Fibroblast of gingiva (primary cell): ENCODE results near the gene TIGD6.
"Not testable (repeated sequence)": the region's sequence is repeated elsewhere in the genome, so short reads cannot be mapped to it uniquely, and the experiment has no call there.

ENCODE experiments used
- DNase-seq: peaks from one replicate; pipeline ENCODE4 v3.0.0-alpha.2; 2011; ENCODE audit warnings: low read depth

TIGD6 gene

GRCh38 chr5:149969181-149969930, 31.1 kb downstream of the TIGD6 start:
- DNase-seq = no peak

DNA sequence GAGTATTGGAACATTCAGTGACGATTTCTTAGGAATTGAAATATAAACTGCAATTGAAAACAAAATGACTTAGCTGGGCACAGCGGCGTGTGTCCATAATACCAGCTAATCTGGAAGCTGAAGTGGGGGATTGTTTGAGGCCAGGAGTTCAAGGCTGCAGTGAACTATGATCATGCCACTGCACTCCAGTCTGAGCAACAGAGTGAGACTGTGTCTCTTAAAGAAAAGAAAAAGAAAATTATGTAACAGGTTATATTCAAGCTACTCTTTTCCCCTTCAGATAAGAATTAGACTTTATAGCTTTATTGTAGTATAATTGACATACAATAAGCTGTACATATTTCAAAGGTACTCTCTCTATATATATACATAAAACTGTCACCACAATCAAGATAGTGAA, 33.5 kb downstream of the TIGD6 start:
- DNase-seq = no peak

- DNase-seq = no peak
These were observed 36.7 kb downstream of the TIGD6 start for GRCh38 chr5:149963729-149964128.

- no peak for DNase-seq
These were observed 37.7 kb downstream of the TIGD6 start for GRCh38 chr5:149962601-149963300.

- DNase-seq = peak; percentile 52
These were observed 38.5 kb downstream of the TIGD6 start for GRCh38 chr5:149961957-149962409.

DNA sequence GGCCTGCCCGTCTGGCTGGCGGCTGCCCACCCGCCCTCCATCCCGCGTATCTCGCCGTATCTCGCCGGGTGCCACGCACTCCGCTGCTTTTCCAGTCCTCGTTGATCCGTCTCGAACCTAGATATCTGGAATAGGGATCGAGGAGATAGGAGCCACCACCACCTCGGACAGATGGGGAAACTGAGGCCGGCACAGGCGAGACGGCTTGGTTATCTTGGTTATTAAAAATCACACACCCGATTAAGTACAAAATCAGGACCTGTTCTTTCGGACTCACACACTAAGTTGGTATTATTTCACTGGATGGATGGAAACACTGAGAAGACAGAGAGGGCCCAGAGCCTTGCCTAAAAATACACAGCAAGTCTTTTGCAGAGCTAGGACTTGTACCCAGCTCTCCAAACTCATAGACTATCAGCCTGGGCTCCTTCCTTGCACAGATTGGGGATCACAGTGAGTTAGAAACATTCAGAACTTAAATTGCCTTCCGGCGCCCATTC, 39.2 kb downstream of the TIGD6 start:
- no peak for DNase-seq

DNA sequence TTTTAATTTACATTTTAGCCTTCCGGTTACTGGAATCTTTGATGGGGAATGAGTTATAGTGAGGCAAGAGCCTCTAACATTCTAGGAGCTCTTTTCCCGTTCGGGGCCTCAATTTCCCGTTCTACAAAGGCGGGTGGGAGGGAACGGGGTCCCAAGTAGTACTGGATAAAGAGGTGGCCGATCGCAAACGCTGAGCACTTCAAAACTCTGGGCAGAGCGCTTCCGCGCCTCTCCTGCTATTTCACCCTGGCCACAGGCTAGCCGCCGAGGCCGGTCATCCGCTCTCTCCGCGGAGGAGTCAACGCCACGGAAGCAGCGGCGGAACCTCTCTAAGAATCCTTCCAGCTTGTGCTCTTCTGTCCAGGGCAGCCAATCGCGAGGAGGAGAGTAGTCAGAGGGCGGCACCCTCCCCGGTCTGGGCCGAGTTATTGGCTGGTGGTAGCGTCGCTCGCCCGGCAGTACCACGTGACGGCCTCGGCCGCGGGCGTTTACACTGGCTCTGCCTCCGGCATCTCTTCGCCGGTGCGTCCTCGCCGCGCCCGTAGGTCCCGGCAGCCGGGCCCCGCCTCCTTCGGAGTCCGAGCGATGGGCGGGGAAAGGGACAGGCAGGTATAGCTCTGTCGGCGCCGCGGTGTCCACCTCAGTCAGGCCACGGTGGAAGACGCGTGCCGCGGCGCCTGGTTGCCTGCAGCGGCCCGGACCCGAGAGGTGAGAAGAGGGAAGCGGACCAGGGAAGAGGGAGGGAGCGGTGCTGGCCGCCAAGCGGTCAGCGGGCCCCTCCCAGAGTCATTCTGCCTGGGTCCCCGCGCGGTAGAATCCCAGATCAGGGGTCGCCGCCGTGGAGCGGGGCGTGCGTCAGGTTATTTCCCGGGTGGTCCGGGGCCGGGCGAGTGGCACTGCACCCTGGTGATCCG, 39.9 kb downstream of the TIGD6 start, which contains the start of gene SLC26A2:
TSS of gene SLC26A2 (plus strand) at position 487 of the 914 bp plus-strand sequence. CDS start 16,895 bp downstream, outside the sequence.
- DNase-seq = peak; percentile 98

DNA sequence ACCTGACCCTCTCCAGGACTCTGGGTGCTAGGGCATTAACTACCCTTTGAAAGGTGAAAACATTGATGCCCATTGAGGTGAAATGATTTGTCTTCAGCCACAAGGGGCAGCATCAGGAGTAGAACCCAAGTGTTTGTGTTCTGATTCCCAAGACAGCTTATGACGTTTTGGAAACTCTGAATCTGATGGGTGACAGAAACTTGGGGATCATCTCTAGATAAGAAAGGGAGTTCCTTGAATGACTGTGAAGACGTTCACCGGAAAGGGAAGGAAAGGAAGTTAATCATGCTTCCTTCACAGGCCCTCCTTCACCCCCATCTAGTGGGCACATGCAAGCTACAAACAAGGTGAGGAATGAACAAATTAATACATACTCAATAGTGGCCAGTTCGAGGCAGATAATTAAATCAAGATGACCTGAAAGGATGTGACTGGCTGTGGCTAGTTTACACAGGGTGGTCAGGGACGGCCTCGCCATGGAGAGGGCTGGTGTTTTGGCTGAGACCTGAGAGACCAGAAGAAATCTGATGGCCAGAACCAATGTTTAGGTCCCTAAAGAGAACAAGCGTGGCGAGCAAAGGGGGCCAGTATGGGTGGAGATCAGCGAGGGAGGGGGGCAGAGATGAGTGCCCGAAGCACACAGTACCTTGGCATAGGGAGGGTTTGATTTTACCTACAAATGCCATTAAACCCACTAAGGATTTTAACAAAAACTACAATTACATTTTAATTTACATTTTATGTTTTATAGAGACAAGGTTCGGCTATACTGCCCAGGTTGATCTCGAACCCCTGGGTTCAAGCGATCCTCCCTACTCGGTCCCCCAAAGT, 40.8 kb downstream of the TIGD6 start:
- DNase-seq = peak; percentile 65

GRCh38 chr5:149957855-149958254, 42.6 kb downstream of the TIGD6 start:
- no peak for DNase-seq

DNA sequence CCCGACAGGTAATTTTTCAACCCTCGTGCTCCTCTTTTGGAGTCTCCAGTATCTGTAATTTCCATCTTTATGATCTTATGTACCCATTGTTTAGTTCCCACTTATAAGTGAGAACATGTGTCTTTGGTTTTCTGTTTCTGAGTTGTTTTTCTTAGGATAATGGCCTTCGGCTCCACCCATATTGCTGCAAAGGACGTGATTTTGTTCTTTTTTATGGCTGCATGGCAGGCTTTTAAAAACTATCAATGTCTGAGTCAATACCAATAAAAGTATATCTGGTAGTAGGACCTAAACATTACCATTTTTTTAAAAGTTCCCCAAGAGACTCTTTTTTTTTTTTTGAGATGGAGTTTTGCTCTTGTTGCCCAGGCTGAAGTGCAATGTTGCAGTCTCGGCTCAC, 43.8 kb downstream of the TIGD6 start:
- no peak for DNase-seq

- DNase-seq = no peak
These were observed 45.7 kb downstream of the TIGD6 start for GRCh38 chr5:149954798-149955197.

- DNase-seq = no peak
These were observed 46.9 kb downstream of the TIGD6 start for GRCh38 chr5:149953436-149954121.

DNA sequence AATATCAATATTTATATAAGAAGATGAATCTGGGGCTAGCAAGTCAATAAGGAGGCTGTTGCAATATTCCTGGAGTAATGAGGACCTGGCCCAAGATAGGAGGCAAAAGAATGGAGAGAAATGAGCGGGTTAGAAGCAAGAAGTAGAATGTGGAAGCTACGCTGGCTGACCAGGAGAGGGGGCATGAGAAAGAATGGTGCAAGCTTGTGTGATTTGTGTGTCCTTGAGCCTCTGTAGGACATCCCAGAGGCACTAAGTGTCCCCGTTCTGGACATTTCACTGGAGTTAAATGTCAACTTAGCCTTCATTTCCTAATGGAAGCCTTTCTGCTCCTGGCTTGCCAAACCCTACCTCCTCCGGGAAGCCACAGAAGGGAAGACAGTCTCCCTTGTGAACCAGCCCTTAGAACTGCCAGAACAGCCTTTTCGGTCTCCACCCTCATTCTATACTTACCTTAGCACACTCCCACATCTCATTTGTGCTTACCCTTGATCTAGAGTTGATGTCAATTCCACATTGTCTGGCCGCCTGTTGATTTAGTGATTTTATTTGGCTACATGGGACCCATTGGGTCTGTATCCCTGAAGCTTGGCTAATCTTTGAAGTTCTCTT, 49.2 kb downstream of the TIGD6 start:
- DNase-seq = no peak

GRCh38 chr5:149948993-149949392, 51.5 kb downstream of the TIGD6 start:
- DNase-seq = no peak

- DNase-seq = no peak
These were observed 54.3 kb downstream of the TIGD6 start for GRCh38 chr5:149946118-149946517.

DNA sequence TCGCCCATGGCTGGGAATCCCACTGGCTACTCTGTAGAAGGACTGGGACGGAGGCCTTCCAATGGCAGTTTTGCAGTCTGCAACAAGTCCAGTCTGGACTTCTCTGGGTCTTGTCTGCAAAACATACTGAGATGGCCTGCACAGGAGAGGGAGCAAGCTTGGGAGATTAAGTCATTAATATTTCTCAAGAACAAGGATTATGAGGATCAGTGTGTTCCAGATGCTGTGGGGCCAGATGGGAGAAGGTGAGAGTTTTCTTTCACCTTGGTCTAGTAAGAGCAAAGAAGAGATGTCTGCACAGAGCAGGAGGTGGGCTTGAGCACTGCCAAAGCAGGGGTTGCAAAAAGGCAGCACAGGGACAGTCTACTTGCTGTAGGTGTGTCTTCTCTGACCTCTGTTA, 55.8 kb downstream of the TIGD6 start, which contains the start of gene PDE6A:
TSS of gene PDE6A (minus strand) at position 128 of the 400 bp plus-strand sequence. CDS start at position 8, 120 bp downstream.
- DNase-seq = no peak

DNA sequence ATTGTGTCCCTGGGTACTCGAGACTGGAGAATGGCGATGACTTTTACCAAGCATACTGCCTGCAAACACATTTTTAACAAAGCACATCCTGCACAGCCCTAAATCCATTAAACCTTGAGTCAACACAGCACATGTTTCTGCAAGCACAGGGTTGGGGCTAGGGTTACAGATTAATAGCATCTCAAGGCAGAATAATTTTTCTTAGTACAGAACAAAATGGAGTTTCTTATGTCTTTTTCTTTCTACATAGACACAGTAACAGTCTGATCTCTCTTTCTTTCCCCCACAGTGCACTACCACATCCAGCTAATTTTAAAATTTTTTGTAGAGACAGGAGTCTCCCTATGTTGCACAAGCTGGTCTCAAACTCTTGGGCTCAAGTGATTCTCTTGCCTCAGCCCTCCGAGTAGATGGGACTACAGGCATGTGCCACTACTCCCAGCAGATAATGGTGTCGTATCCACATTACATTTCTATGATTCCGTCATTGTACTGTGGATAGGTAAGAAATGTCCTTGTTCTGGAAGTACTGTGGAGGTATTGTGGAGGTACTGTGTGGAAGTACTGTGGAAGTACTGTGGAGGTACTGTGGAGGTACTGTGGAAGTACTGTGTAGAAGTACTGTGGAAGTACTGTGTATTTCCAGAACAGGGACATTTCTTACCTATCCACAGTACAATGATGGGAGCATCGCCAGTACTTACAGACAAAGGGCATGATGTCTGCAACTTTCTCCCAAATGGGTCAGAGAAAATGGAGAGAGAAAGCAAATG, 57.1 kb downstream of the TIGD6 start:
- DNase-seq = not testable (repeated sequence)
